Thyroid gland (tissue), 4 donors: ENCODE data around the gene DLG2.

ENCODE experiments used
- POLR2A ChIP-seq, 2 donors: fragments of 450-650 bp; IDR thresholded peaks; one replicate each; pipeline ENCODE4 v1.6.1; 2017; ENCODE audit warnings: antibody characterized with exemption in 2 of 2, mild to moderate bottlenecking in 2 of 2, moderate library complexity in 1 of 2
- TF ChIP-seq, protein P1 (sequence below), 6 experiments: fragments of 200-600 bp in 3 of 6; fragments of 450-650 bp in 3 of 6; sonication (generic) in 3 of 6; IDR thresholded peaks; one replicate each; pipeline ENCODE4 v1.5.1; 2016 to 2019; ENCODE audit warnings: antibody characterized with exemption in 6 of 6, mild to moderate bottlenecking in 2 of 6, inconsistent platforms in 1 of 6, moderate library complexity in 1 of 6

DNA sequence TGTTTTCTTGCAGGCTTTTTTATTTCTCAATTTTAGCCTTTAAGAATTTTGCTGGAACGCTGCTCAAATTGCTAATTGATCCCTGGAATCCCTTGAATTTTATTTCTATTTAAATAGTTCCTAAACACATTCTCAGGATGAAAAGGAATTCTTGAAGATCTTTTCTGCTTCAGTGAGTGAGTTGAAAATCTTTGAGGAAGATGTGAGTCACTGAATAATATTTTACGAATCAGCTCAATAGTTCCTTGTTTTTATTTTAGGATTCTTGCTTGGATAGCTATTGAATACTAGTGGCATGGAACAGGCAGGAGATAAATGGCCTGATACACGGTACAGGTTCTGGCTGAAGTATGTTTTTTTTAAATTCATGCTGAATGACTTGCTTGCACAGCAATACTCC is 2146.3 kb downstream of the DLG2 start:
- TF ChIP-seq POLR2A (IDR thresholded peaks at IDR 0.05), result no peak
- TF ChIP-seq, protein P1, sequence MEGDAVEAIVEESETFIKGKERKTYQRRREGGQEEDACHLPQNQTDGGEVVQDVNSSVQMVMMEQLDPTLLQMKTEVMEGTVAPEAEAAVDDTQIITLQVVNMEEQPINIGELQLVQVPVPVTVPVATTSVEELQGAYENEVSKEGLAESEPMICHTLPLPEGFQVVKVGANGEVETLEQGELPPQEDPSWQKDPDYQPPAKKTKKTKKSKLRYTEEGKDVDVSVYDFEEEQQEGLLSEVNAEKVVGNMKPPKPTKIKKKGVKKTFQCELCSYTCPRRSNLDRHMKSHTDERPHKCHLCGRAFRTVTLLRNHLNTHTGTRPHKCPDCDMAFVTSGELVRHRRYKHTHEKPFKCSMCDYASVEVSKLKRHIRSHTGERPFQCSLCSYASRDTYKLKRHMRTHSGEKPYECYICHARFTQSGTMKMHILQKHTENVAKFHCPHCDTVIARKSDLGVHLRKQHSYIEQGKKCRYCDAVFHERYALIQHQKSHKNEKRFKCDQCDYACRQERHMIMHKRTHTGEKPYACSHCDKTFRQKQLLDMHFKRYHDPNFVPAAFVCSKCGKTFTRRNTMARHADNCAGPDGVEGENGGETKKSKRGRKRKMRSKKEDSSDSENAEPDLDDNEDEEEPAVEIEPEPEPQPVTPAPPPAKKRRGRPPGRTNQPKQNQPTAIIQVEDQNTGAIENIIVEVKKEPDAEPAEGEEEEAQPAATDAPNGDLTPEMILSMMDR (IDR thresholded peaks at IDR 0.05), result peak in 1 of 6 experiments; percentile 5
